Measurements from ENCODE around the gene DENND1A.

- TF ChIP-seq CTCF (IDR thresholded peaks at IDR 0.05) (no peak), POLR2A (IDR thresholded peaks at IDR 0.05) (no peak)
Observed at GRCh38 chr9:123414204-123414603, 515.7 kb downstream of the DENND1A start.

All from right lobe of liver (tissue), 4 donors.